ENCODE measurements around the gene WDR62.

Gene WDR62

DNA sequence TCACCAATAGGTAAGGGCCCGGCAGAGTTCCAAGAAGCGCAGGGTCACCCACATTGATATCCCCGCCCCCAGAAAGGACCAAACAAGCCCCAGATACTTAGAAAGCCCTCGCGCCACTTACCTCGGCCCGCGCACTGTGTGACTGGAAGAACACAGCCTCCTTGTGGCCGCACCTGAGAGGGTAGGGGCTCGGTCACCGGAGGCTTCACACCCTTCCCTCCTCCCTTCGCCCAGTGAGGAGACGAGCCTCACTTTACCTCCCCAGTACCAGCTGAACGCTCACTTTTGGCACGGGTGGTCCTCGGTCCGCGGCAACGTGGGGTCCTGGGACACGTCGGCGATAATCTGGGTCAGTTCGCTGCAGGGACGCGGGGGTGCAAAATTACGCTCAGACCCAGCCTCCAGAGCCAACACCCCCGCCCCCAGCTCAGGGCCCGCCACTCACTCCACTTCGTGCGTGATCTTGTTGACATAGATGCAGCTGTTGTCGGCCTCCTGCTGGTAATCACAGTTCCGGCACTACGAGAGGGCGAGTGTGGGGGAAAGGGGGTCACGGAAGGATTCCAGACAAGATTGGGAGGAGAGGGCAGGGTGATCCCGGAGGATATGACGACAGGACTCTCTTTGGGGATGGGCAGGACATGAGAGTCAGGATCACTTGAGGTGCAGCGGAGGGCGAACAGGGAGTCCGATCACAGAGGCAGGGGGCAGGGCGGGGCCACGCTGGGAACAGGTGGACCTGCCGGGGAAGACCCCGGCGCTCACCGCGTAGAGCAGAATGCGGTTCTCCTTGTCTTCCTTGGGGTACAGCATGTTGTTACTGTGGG lies 59.4 kb downstream of the WDR62 start:
- Histone ChIP-seq H3K36me3 (ENCODE audit: insufficient read depth, low read length) (peaks cover 39% of the 10 kb centered on the region), H3K4me1 (ENCODE audit: insufficient read depth, low read length) (peaks cover 3% of the 10 kb centered on the region; the same call in 1 of the 2 replicates), H3K9me3 (ENCODE audit: insufficient read depth, low read depth, low read length) (no peaks in the 10 kb centered on the region), H3K27me3 (ENCODE audit: insufficient read depth, low read length) (no peaks in the 10 kb centered on the region), H3K4me3 (ENCODE audit: low read length) (peak overlapping the region; percentile 76), H3K9ac (ENCODE audit: low read depth, low read length) (peak overlapping the region; percentile 54), H3K27ac (ENCODE audit: low read depth, low read length) (peak overlapping the region; percentile 66; the same call in 1 of the 2 replicates)
- WGBS = 13% methylated on average over 48 of the region's 48 CpGs

DNA sequence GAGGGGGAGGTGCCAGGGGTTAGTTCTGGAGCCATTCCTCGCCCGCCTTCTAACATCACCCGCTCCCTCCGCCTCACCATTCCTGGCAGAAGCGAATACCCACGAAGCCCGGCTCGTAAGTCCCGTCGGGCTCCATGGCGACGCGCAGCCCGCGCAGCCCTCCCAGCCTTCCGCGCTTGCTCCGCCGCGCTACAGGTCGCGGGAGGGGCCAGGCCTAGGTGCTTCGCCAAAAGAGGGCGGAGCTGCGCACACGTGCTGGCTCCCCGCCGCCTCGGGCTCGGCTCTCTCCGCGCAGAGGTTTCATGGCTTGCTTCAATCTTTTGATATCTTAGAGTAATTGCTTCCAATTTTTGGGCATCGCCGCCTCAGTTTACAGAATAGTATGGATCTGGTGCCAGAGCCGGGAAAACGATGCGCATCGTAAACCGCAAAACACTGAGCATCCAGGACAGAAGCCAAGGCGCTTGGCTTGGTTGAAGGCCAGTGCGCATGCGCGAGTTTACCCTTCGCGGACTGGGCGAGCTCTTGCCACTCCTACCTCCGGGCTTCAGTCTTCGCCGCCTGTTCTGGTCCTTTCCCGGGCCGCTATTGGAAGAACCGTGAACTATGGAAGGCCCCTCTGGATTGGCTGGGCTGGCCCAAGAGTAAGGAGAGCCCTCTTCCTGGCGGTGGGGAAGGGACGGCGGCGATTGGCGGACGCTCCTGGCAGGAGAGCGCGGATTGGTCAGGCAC lies 60.2 kb downstream of the WDR62 start, which contains the start of gene POLR2I:
Gene POLR2I, minus strand, starts transcription at position 155 of the 732 bp plus-strand sequence. Its CDS starts 19 bp downstream, at position 136.
- H3K4me3 ChIP-seq (ENCODE audit: low read length) = peak within 1 kb of the TSS; percentile 76
- peak within 1 kb of the TSS; percentile 66; the same call in 1 of the 2 replicates for H3K27ac ChIP-seq (ENCODE audit: low read depth, low read length)
- WGBS = under 1% methylated on average over 60 of the region's 60 CpGs
- no peaks in the 10 kb centered on the region for H3K9me3 ChIP-seq (ENCODE audit: insufficient read depth, low read depth, low read length)
- peaks cover 45% of the 10 kb centered on the region for H3K36me3 ChIP-seq (ENCODE audit: insufficient read depth, low read length)
- H3K9ac ChIP-seq (ENCODE audit: low read depth, low read length) = peak within 1 kb of the TSS; percentile 54
- H3K27me3 ChIP-seq (ENCODE audit: insufficient read depth, low read length) = no peaks in the 10 kb centered on the region
- peaks cover 3% of the 10 kb centered on the region; the same call in 1 of the 2 replicates for H3K4me1 ChIP-seq (ENCODE audit: insufficient read depth, low read length)

DNA sequence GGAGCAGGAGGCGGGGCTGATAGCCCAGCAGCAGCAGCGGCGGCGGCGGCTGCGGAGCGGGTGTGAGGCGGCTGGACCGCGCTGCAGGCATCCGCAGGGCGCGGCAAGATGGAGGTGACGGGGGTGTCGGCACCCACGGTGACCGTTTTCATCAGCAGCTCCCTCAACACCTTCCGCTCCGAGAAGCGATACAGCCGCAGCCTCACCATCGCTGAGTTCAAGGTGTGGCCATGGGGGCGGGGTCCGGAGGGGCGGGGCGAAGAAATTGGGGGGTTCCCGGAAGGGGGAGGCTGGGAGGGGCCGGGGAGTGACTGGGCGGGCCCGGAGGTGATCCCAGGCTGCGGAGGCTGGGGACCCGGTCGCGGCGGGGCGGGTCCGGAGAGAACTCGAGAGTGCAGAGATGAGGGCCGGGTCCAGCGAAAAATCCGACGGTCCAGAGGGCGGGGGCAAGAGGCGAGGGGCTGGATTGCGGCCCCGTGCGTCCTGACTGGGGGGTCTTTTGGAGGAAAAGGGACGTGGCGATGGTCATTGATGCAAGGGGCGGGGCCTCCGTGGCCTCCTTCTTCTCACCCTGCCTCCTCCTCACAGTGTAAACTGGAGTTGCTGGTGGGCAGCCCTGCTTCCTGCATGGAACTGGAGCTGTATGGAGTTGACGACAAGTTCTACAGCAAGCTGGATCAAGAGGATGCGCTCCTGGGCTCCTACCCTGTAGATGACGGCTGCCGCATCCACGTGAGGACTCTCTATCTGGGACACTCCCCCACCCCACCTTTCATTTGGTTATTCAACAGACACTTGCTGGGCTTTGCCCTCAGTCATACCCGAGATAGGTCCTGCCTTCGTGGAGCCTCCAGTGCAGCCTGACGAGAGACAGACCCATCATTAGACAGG lies 61.0 kb downstream of the WDR62 start, which contains the start of gene TBCB:
Gene TBCB, plus strand, starts transcription at position 16 of the 891 bp plus-strand sequence. Its CDS starts 93 bp downstream, at position 109.
- WGBS = 5% methylated on average over 57 of the region's 59 CpGs
- peaks cover 9% of the 10 kb centered on the region; the same call in 1 of the 2 replicates for H3K4me1 ChIP-seq (ENCODE audit: insufficient read depth, low read length)
- H3K9ac ChIP-seq (ENCODE audit: low read depth, low read length) = peak within 1 kb of the TSS; percentile 54
- peak within 1 kb of the TSS; percentile 66; the same call in 1 of the 2 replicates for H3K27ac ChIP-seq (ENCODE audit: low read depth, low read length)
- H3K27me3 ChIP-seq (ENCODE audit: insufficient read depth, low read length) = no peaks in the 10 kb centered on the region
- H3K4me3 ChIP-seq (ENCODE audit: low read length) = peak within 1 kb of the TSS; percentile 76
- H3K9me3 ChIP-seq (ENCODE audit: insufficient read depth, low read depth, low read length) = no peaks in the 10 kb centered on the region
- H3K36me3 ChIP-seq (ENCODE audit: insufficient read depth, low read length) = peaks cover 53% of the 10 kb centered on the region

DNA sequence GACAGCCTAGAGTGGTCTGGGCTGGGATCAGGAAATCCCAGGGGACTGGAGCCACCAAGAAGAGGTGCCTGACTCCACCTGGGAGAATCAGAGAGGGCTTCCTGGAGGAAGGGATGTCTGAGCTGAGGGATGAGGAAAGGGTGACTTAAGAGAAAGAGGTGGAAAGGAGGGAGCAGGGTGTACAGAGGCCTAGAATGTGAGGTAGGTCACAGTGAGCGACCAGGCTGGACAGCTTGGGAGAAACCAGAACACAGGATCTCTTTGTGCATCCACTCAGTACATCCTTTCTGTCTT lies 61.6 kb downstream of the WDR62 start:
- Histone ChIP-seq H3K4me3 (ENCODE audit: low read length) (peak overlapping the region; percentile 76), H3K27ac (ENCODE audit: low read depth, low read length) (no peak overlapping the region), H3K4me1 (ENCODE audit: insufficient read depth, low read length) (peaks cover 9% of the 10 kb centered on the region; the same call in 1 of the 2 replicates), H3K27me3 (ENCODE audit: insufficient read depth, low read length) (no peaks in the 10 kb centered on the region), H3K9me3 (ENCODE audit: insufficient read depth, low read depth, low read length) (no peaks in the 10 kb centered on the region), H3K9ac (ENCODE audit: low read depth, low read length) (0 out of 2 replicates have a peak overlapping the region, but pooled peaks have one; percentile 42), H3K36me3 (ENCODE audit: insufficient read depth, low read length) (peaks cover 56% of the 10 kb centered on the region)
- WGBS = 91% methylated on average over 1 of the region's 1 CpG

DNA sequence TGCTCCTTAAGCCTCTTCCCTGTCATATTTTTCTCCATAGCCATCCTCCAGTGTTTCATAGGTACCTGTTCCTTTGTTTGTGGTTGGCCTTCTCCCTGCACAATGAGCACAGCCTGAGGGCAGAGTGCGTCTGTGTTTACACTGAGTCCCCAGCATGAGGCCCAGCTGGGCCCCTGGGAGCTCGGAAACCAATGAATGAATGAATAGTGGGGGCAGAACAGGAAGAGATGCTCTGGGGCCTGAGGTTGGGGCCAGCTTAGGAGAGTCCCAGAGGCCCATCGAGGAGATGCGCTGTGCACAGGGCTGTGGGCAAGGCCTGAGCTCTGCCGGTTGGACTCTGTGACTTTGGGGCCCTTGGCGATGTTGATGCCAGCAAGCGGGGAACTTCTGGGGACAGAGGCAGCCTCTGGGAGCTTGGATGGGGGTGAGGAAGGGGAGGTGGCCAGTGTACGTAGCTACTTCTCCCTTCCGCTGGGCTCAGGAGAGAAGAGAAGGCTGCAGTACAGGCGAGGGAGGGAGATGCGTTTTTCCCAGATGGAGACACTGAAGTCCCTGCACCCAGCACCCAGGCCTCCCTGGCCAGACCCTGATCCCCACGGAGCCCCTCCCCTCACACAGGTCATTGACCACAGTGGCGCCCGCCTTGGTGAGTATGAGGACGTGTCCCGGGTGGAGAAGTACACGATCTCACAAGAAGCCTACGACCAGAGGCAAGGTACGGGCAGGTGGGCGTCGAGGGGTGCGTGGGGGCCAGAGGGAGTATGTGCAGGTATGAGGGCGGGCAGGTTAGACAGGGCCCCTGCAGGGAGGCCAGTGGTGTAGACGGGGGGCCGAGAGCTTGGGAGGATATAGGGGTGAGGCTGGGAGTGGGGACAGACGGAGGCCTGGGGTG lies 65.6 kb downstream of the WDR62 start:
- WGBS = 88% methylated on average over 26 of the region's 26 CpGs
- Histone ChIP-seq H3K4me1 (ENCODE audit: insufficient read depth, low read length) (peaks cover 9% of the 10 kb centered on the region; the same call in 1 of the 2 replicates), H3K4me3 (ENCODE audit: low read length) (no peak overlapping the region), H3K27me3 (ENCODE audit: insufficient read depth, low read length) (no peaks in the 10 kb centered on the region), H3K27ac (ENCODE audit: low read depth, low read length) (no peak overlapping the region), H3K36me3 (ENCODE audit: insufficient read depth, low read length) (peaks cover 71% of the 10 kb centered on the region), H3K9me3 (ENCODE audit: insufficient read depth, low read depth, low read length) (no peaks in the 10 kb centered on the region), H3K9ac (ENCODE audit: low read depth, low read length) (no peak overlapping the region)

DNA sequence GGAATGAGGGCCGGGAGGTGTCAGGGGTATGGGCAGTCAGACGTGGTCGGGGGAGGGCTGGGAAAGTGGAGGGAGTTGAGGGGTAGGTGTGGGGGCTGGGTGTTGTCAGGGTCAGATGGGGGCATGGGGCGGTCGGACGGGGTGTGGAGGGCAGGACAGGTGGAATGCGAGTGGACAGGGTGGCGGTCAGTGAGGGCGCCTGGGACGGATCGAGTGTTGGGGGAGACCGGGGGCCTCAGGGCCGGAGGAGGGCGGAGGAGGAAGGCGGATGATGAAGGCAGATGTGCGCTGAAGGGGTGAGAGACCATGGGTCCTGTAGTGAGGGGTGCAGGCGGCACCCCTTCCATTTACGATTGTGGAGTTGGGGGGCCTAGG lies 66.3 kb downstream of the WDR62 start:
- H3K9ac ChIP-seq (ENCODE audit: low read depth, low read length) = 0 out of 2 replicates have a peak overlapping the region, but pooled peaks have one; percentile 26
- H3K27ac ChIP-seq (ENCODE audit: low read depth, low read length) = no peak overlapping the region
- no peak overlapping the region for H3K4me3 ChIP-seq (ENCODE audit: low read length)
- H3K9me3 ChIP-seq (ENCODE audit: insufficient read depth, low read depth, low read length) = no peaks in the 10 kb centered on the region
- 95% methylated on average over 18 of the region's 18 CpGs for WGBS
- peaks cover 77% of the 10 kb centered on the region for H3K36me3 ChIP-seq (ENCODE audit: insufficient read depth, low read length)
- H3K4me1 ChIP-seq (ENCODE audit: insufficient read depth, low read length) = peaks cover 9% of the 10 kb centered on the region; the same call in 1 of the 2 replicates
- no peaks in the 10 kb centered on the region for H3K27me3 ChIP-seq (ENCODE audit: insufficient read depth, low read length)

DNA sequence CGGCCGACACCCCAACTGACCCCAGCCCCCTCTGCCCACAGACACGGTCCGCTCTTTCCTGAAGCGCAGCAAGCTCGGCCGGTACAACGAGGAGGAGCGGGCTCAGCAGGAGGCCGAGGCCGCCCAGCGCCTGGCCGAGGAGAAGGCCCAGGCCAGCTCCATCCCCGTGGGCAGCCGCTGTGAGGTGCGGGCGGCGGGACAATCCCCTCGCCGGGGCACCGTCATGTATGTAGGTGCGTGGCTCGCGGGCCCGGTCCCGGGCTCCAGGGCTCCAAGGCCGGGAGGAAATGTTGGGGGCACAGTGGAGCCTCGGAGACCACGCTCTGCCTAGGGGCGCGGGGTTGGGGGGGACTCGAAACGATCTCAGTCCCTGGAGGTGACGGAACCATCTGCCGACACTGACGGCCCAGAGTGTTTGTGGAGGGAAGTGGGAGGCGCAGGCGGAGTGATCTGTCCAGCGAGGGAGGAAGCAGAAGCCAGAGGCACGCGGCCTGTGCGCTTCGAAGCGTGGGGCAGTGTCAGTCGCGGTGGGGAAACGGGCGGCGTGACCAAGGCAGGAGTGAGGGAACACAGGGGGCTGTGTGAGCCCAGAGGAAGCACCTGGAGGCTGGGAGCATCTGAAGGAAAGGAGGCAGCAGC lies 66.9 kb downstream of the WDR62 start:
- 0 out of 2 replicates have a peak overlapping the region, but pooled peaks have one; percentile 26 for H3K9ac ChIP-seq (ENCODE audit: low read depth, low read length)
- 93% methylated on average over 49 of the region's 49 CpGs for WGBS
- H3K27me3 ChIP-seq (ENCODE audit: insufficient read depth, low read length) = no peaks in the 10 kb centered on the region
- no peak overlapping the region for H3K4me3 ChIP-seq (ENCODE audit: low read length)
- no peaks in the 10 kb centered on the region for H3K9me3 ChIP-seq (ENCODE audit: insufficient read depth, low read depth, low read length)
- no peak overlapping the region for H3K27ac ChIP-seq (ENCODE audit: low read depth, low read length)
- H3K4me1 ChIP-seq (ENCODE audit: insufficient read depth, low read length) = peaks cover 7% of the 10 kb centered on the region; the same call in 1 of the 2 replicates
- H3K36me3 ChIP-seq (ENCODE audit: insufficient read depth, low read length) = peaks cover 72% of the 10 kb centered on the region

DNA sequence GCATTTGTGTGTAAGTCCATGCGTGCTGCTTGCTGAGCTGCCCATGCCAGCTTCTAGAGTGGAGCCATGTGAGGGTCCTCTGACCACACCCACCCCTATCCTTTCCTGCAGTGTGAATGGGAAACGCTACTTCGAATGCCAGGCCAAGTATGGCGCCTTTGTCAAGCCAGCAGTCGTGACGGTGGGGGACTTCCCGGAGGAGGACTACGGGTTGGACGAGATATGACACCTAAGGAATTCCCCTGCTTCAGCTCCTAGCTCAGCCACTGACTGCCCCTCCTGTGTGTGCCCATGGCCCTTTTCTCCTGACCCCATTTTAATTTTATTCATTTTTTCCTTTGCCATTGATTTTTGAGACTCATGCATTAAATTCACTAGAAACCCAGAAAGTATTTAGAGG lies 70.9 kb downstream of the WDR62 start:
- Histone ChIP-seq H3K9ac (ENCODE audit: low read depth, low read length) (no peak overlapping the region), H3K9me3 (ENCODE audit: insufficient read depth, low read depth, low read length) (no peaks in the 10 kb centered on the region), H3K4me3 (ENCODE audit: low read length) (no peak overlapping the region), H3K4me1 (ENCODE audit: insufficient read depth, low read length) (no peaks in the 10 kb centered on the region), H3K36me3 (ENCODE audit: insufficient read depth, low read length) (peaks cover 44% of the 10 kb centered on the region), H3K27ac (ENCODE audit: low read depth, low read length) (no peak overlapping the region), H3K27me3 (ENCODE audit: insufficient read depth, low read length) (no peaks in the 10 kb centered on the region)
- WGBS = 95% methylated on average over 9 of the region's 9 CpGs

DNA sequence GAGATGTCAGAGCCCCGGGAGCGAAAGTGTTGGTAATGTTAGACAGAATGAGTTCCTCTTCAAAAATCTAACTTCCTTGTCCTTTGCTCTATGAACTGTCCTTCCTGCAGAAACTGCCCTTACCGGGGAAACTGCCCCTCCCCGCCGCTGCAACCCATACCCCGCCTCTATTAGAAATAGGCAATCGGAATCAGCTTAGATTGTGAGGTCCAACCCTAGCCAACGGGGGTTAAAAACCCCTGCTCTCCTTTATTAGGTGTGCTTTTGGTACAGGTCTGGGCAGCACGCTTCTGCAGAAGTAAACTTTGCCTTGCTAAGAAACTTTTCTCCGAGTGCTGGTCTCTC lies 73.7 kb downstream of the WDR62 start:
- Histone ChIP-seq H3K4me1 (ENCODE audit: insufficient read depth, low read length) (no peaks in the 10 kb centered on the region), H3K9ac (ENCODE audit: low read depth, low read length) (peak overlapping the region; percentile 76), H3K27ac (ENCODE audit: low read depth, low read length) (peak overlapping the region; percentile 82), H3K9me3 (ENCODE audit: insufficient read depth, low read depth, low read length) (no peaks in the 10 kb centered on the region), H3K36me3 (ENCODE audit: insufficient read depth, low read length) (peaks cover 24% of the 10 kb centered on the region), H3K4me3 (ENCODE audit: low read length) (peak overlapping the region; percentile 64), H3K27me3 (ENCODE audit: insufficient read depth, low read length) (no peaks in the 10 kb centered on the region)
- WGBS = 24% methylated on average over 10 of the region's 10 CpGs
